Muscle of arm (tissue), 12 donors: Measurements from ENCODE around the gene ADCY2. TPM values are rescaled to one million over a fixed set of nuclear protein-coding genes. Genes with fewer than 3 reads are reported as not detected.
"Not testable (repeated sequence)": the region's sequence is repeated elsewhere in the genome, so short reads cannot be mapped to it uniquely, and the experiment has no call there.

Experiments
- DNase-seq: peaks from one replicate; pipeline ENCODE4 v3.0.0-alpha.2; 2013
- polyA plus RNA-seq, 12 donors: library from polyadenylated mRNA; unstranded; fragments of 120-200 nt; gene quantifications; one replicate each; pipeline ENCODE4 v1.2.1, GENCODE V29; 2013; ENCODE audit not compliant: insufficient read length in 12 of 12

ADCY2 gene
- polyA plus RNA-seq, 12 donors: 17.9 to 61.4 (median 49.8) TPM; not detected in 1

GRCh38 chr5:7393921-7394799 is 1.8 kb upstream of the ADCY2 start:
- DNase-seq: no peak

GRCh38 chr5:7394889-7395431 is 978 bp upstream of the ADCY2 start:
- DNase-seq: no peak

GRCh38 chr5:7395432-7395946 is 449 bp upstream of the ADCY2 start:
- DNase-seq: no peak

GRCh38 chr5:7396713-7397454 is 946 bp downstream of the ADCY2 start:
- DNase-seq: peak; percentile 45

- no peak for DNase-seq
These were observed 2.0 kb downstream of the ADCY2 start for GRCh38 chr5:7397937-7398336.

GRCh38 chr5:7398596-7399280 is 2.8 kb downstream of the ADCY2 start:
- DNase-seq: no peak

GRCh38 chr5:7405277-7405676 is 9.3 kb downstream of the ADCY2 start:
- no peak for DNase-seq

- no peak for DNase-seq
These were observed 15.1 kb downstream of the ADCY2 start for GRCh38 chr5:7410936-7411511.

GRCh38 chr5:7412409-7412808 is 16.5 kb downstream of the ADCY2 start:
- no peak for DNase-seq

GRCh38 chr5:7415123-7415522 is 19.2 kb downstream of the ADCY2 start:
- no peak for DNase-seq

- DNase-seq: no peak
These were observed 19.9 kb downstream of the ADCY2 start for GRCh38 chr5:7415587-7416535.

GRCh38 chr5:7418276-7418675 is 22.3 kb downstream of the ADCY2 start:
- no peak for DNase-seq

- DNase-seq: no peak
These were observed 23.4 kb downstream of the ADCY2 start for GRCh38 chr5:7419367-7419766.

- no peak for DNase-seq
These were observed 23.9 kb downstream of the ADCY2 start for GRCh38 chr5:7419846-7420245.

GRCh38 chr5:7420510-7421280 is 24.8 kb downstream of the ADCY2 start:
- no peak for DNase-seq

GRCh38 chr5:7422316-7423106 is 26.6 kb downstream of the ADCY2 start:
- DNase-seq: peak; percentile 35

- not testable (repeated sequence) for DNase-seq
These were observed 27.3 kb downstream of the ADCY2 start for GRCh38 chr5:7423231-7423630.

- peak; percentile 10 for DNase-seq
These were observed 29.9 kb downstream of the ADCY2 start for GRCh38 chr5:7425830-7426229.

GRCh38 chr5:7426284-7426683 is 30.3 kb downstream of the ADCY2 start:
- DNase-seq: no peak
